ENCODE measurements around the gene AKAP8L.

- TF ChIP-seq CTCF (IDR thresholded peaks at IDR 0.05) (no peak), POLR2A (IDR thresholded peaks at IDR 0.05) (no peak)
Observed at GRCh38 chr19:15428956-15429824, 10.4 kb upstream of the AKAP8L start.
